Stimulated activated CD4-positive, alpha-beta T cell treated with anti-CD3 and anti-CD28 coated beads, Interleukin-1b, Interleukin-23, amount 100 ng/mL, for 4 hours (primary cell): Measurements from ENCODE around the gene TMEM184A.

Experiments used
- DNase-seq, 2 donors: peaks; one replicate each; pipeline ENCODE4 v3.0.0-alpha.2; 2020; ENCODE audit warnings: low read depth in 2 of 2

The TMEM184A gene

GRCh38 chr7:1539181-1539881 is 16.7 kb downstream of the TMEM184A start:
- no peak for DNase-seq

GRCh38 chr7:1538544-1539180 is 17.3 kb downstream of the TMEM184A start:
- DNase-seq = no peak

- DNase-seq = no peak
Observed at GRCh38 chr7:1537535-1538412, 18.2 kb downstream of the TMEM184A start.

- no peak for DNase-seq
Observed at GRCh38 chr7:1536743-1537534, 19.1 kb downstream of the TMEM184A start.

- DNase-seq = no peak
Observed at GRCh38 chr7:1536455-1536742, 19.6 kb downstream of the TMEM184A start.

GRCh38 chr7:1535701-1536454 is 20.1 kb downstream of the TMEM184A start:
- DNase-seq = no peak

- no peak for DNase-seq
Observed at GRCh38 chr7:1535100-1535458, 20.9 kb downstream of the TMEM184A start.

GRCh38 chr7:1534330-1535099 is 21.5 kb downstream of the TMEM184A start:
- DNase-seq = no peak

GRCh38 chr7:1533547-1534329 is 22.3 kb downstream of the TMEM184A start:
- DNase-seq = no peak

- DNase-seq = no peak
Observed at GRCh38 chr7:1533255-1533546, 22.8 kb downstream of the TMEM184A start.

GRCh38 chr7:1532456-1533254 is 23.4 kb downstream of the TMEM184A start:
- DNase-seq = peak; percentile 39 to 40

- DNase-seq = no peak
Observed at GRCh38 chr7:1531979-1532455, 24.0 kb downstream of the TMEM184A start.

GRCh38 chr7:1531263-1531978 is 24.6 kb downstream of the TMEM184A start:
- peak in 1 of 2 donors; percentile 37 for DNase-seq

GRCh38 chr7:1530946-1531262 is 25.1 kb downstream of the TMEM184A start:
- DNase-seq = no peak

- no peak for DNase-seq
Observed at GRCh38 chr7:1529383-1530116, 26.5 kb downstream of the TMEM184A start.

- no peak for DNase-seq
Observed at GRCh38 chr7:1526271-1526754, 29.7 kb downstream of the TMEM184A start.

GRCh38 chr7:1525409-1525808 is 30.6 kb downstream of the TMEM184A start:
- no peak for DNase-seq

GRCh38 chr7:1523844-1524243 is 32.2 kb downstream of the TMEM184A start:
- no peak for DNase-seq
